Spinal cord (tissue), 10 donors: ENCODE data around the gene SCAI. TPM values are rescaled to one million over a fixed set of nuclear protein-coding genes. Genes with fewer than 3 reads are reported as not detected.

Source experiments
- DNase-seq, 6 donors: peaks; one replicate each; pipeline versions ENCODE4 v3.0.0 to v3.0.0-alpha.2; 2013 to 2015; ENCODE audit warnings: low spot score in 6 of 6, low read depth in 4 of 6
- H3K27ac ChIP-seq: one replicate; pipeline ENCODE4 v1.5.1; 2013; ENCODE audit warnings: low read depth, low read length, control low read depth
- H3K27me3 ChIP-seq: one replicate; pipeline ENCODE4 v1.6.1; 2013; ENCODE audit warnings: low read length; ENCODE audit not compliant: control insufficient read depth, insufficient read depth
- H3K36me3 ChIP-seq: one replicate; pipeline ENCODE4 v1.6.1; 2013; ENCODE audit warnings: low read length; ENCODE audit not compliant: control insufficient read depth, insufficient read depth
- H3K4me1 ChIP-seq: one replicate; pipeline ENCODE4 v1.6.1; 2013; ENCODE audit warnings: low read length; ENCODE audit not compliant: control insufficient read depth, insufficient read depth
- H3K4me3 ChIP-seq: one replicate; pipeline ENCODE4 v1.5.1; 2013; ENCODE audit warnings: low read depth, low read length, control low read depth
- H3K9me3 ChIP-seq: one replicate; pipeline ENCODE4 v1.6.1; 2013; ENCODE audit warnings: low read length; ENCODE audit not compliant: control insufficient read depth, insufficient read depth
- WGBS: methylation state at CpG from one replicate; pipeline ENCODE4 v1.1.5; 2013; ENCODE audit warnings: missing lambda C conversion rate; ENCODE audit not compliant: insufficient coverage; 5-methylcytosine and 5-hydroxymethylcytosine counted together
- polyA plus RNA-seq, 2 donors: library from polyadenylated mRNA; unstranded; fragments of 120-200 nt; gene quantifications; one replicate each; pipeline ENCODE4 v1.2.1, GENCODE V29; 2013; ENCODE audit not compliant: insufficient read length in 2 of 2
- total RNA-seq, 2 donors: library from RNA; depleted of rRNA in 1 of 2; stranded (reverse); fragments of 120-200 nt in 1 of 2; fragments of >200 nt in 1 of 2; gene quantifications; one replicate each; pipeline versions ENCODE4 v1.2.3 to v1.2.4, GENCODE V29; 2013 to 2014
- donor health status: healthy.

Gene SCAI
- total and polyA plus RNA-seq, 4 donors, result 11.7 to 36.6 (median 16.0) TPM

DNA sequence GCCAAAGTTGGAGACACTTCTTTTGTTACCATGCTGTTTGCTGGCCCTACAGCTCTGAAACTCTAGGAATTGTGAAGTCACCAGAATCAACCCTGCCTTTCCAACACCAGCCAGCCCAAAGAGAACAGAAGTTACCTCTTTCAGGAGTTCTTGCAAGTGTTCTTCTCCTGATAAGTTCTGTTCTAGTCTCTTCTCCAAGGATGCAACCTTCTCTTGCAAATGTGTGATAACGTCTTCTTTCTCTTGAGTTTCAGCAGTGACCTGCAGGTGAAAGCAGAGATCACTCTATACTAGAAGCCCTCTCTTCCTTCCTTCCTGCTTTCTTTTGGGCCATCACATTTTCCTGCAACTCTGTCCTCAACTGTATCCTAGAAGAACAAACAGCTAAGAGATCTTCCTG, 231.6 kb downstream of the SCAI start:
- no peak for DNase-seq
- Histone ChIP-seq H3K4me3 (no peak overlapping the region), H3K27ac (no peak overlapping the region), H3K4me1 (no peaks in the 10 kb centered on the region), H3K27me3 (no peaks in the 10 kb centered on the region), H3K9me3 (no peaks in the 10 kb centered on the region), H3K36me3 (peaks cover 35% of the 10 kb centered on the region)
- 91% methylated on average over 1 of the region's 1 CpG for WGBS

- Histone ChIP-seq H3K4me1 (no peaks in the 10 kb centered on the region), H3K4me3 (no peak overlapping the region), H3K36me3 (peaks cover 42% of the 10 kb centered on the region), H3K27me3 (no peaks in the 10 kb centered on the region), H3K27ac (no peak overlapping the region), H3K9me3 (no peaks in the 10 kb centered on the region)
- no CpG with 5 or more reads among the region's 2 CpGs for WGBS
- no peak for DNase-seq
Measured at GRCh38 chr9:124908098-124908497, 235.2 kb downstream of the SCAI start.

- no peaks in the 10 kb centered on the region for H3K4me1 ChIP-seq
- no peak overlapping the region for H3K27ac ChIP-seq
- no CpG with 5 or more reads among the region's 1 CpG for WGBS
- peaks cover 45% of the 10 kb centered on the region for H3K36me3 ChIP-seq
- no peak overlapping the region for H3K4me3 ChIP-seq
- no peaks in the 10 kb centered on the region for H3K9me3 ChIP-seq
- no peaks in the 10 kb centered on the region for H3K27me3 ChIP-seq
- no peak for DNase-seq
Measured at GRCh38 chr9:124906966-124907365, 236.4 kb downstream of the SCAI start.

DNA sequence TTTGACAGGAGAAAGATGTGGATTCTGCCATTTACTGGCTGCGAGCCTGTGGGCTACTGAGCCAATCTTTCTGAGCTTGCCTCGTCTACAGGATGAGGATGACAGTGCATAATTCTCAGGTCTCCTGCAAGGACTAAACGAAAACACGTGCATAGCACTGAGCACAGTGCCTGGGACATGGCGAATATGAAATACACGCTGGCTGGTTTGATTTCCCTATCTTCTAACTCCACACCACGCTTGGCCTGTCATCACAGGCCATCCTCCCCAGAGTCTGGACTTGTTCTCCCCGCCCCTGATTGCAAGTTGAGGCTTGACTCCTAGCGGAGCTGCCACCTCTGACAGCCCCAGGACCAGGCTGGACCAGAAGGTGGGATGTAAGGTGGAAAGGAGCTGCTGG, 243.5 kb downstream of the SCAI start:
- Histone ChIP-seq H3K4me1 (peaks cover 4% of the 10 kb centered on the region), H3K27ac (no peak overlapping the region), H3K9me3 (no peaks in the 10 kb centered on the region), H3K4me3 (no peak overlapping the region), H3K27me3 (no peaks in the 10 kb centered on the region), H3K36me3 (peaks cover 62% of the 10 kb centered on the region)
- 96% methylated on average over 7 of the region's 9 CpGs for WGBS
- DNase-seq, result no peak

DNA sequence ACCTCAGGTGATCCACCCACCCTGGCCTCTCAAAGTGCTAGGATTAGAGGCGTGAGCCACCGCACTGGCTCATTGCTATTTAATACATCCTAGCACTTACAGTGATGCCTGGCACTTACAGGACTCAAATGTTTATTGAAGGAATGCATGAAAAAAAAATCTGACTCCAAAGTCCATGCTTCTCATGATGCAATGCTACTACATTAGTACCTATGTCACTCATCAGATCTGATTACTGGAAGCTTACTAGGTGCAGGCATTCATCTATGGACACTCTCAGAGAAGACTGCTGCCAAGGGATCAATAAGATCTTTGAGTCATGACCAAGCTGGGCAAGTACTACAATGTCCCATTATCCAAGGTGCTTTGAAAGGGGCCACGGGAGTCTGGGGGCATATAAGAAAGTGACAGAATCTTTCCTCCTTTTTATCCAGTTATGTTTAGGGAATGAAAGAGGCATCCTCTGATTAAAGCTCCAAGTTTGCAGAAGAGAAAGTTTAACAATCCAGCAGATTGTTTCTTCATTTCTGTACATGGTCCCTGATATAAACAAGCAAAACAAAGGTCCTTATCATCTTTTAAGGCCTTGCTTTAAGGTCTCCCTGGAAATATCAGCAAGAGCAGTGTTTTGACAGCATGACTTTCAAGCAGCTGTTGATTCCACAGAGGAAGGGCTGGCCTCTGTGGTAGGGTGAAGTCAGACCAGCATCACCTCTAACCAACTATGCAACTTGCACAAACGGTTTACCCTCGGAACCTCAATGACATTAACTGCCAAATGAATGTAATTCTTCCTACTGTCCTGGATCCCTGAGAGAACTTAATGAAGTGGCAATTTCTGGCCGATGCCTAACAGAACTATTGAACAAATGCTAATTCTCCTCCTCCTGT, 245.5 kb downstream of the SCAI start:
- H3K27ac ChIP-seq, result no peak overlapping the region
- H3K9me3 ChIP-seq, result no peaks in the 10 kb centered on the region
- DNase-seq, result peak in 1 of 6 donors; percentile 20
- H3K4me3 ChIP-seq, result no peak overlapping the region
- H3K27me3 ChIP-seq, result no peaks in the 10 kb centered on the region
- H3K4me1 ChIP-seq, result peaks cover 9% of the 10 kb centered on the region
- 20% methylated on average over 1 of the region's 6 CpGs for WGBS
- H3K36me3 ChIP-seq, result peaks cover 56% of the 10 kb centered on the region

GRCh38 chr9:124894741-124895170, 248.6 kb downstream of the SCAI start:
- Histone ChIP-seq H3K36me3 (peaks cover 61% of the 10 kb centered on the region), H3K4me1 (peaks cover 9% of the 10 kb centered on the region), H3K27me3 (no peaks in the 10 kb centered on the region), H3K4me3 (no peak overlapping the region), H3K9me3 (no peaks in the 10 kb centered on the region), H3K27ac (no peak overlapping the region)
- peak in 5 of 6 donors; percentile 13 to 83 (median 28) for DNase-seq

GRCh38 chr9:124894035-124894740, 249.1 kb downstream of the SCAI start:
- Histone ChIP-seq H3K36me3 (peaks cover 63% of the 10 kb centered on the region), H3K27me3 (no peaks in the 10 kb centered on the region), H3K4me3 (no peak overlapping the region), H3K9me3 (no peaks in the 10 kb centered on the region), H3K4me1 (peaks cover 9% of the 10 kb centered on the region), H3K27ac (no peak overlapping the region)
- peak in 1 of 6 donors; percentile 21 for DNase-seq
- 76% methylated on average over 7 of the region's 9 CpGs for WGBS

Other genes starting within 250 kb of the SCAI start
- gene GOLGA1, start 202.4 kb downstream of the SCAI start, total RNA-seq, result 10 to 100 TPM; 17.8 to 18.1 TPM
- gene GOLGA1, start 202.4 kb downstream of the SCAI start, polyA plus RNA-seq, result 10 to 100 TPM; 19.6 to 21.7 TPM
- 10 to 100 TPM; 26.6 to 41.5 TPM for gene PPP6C, start 46.3 kb upstream of the SCAI start, total RNA-seq
- 10 to 100 TPM; 44.7 to 48.9 TPM for gene PPP6C, start 46.3 kb upstream of the SCAI start, polyA plus RNA-seq
- gene RABEPK, start 57.0 kb upstream of the SCAI start, total RNA-seq, result 10 to 100 TPM; 19.5 to 24.7 TPM
- 10 to 100 TPM; 29.6 to 31.9 TPM for gene RABEPK, start 57.0 kb upstream of the SCAI start, polyA plus RNA-seq
- gene HSPA5, start 97.8 kb upstream of the SCAI start, total RNA-seq, result 10 to 100 TPM; 65.0 to 86.9 TPM
- 100 to 1,000 TPM; 198 TPM for gene HSPA5, start 97.8 kb upstream of the SCAI start, polyA plus RNA-seq
- 10 to 100 TPM; 52.1 to 91.4 TPM for gene GAPVD1, start 118.3 kb upstream of the SCAI start, total RNA-seq
- 10 to 100 TPM; 35.2 to 38.2 TPM for gene GAPVD1, start 118.3 kb upstream of the SCAI start, polyA plus RNA-seq